ENCODE results near the gene BMPER. TPM values are rescaled to one million over a fixed set of nuclear protein-coding genes. Genes with fewer than 3 reads are reported as not detected.
A peak's percentile ranks its signal among the peaks of the same experiment; 100 is the strongest.

BMPER gene
- total RNA-seq, result under 1 TPM in 1 of 2 donors, not detected in 1; 0.31 TPM

DNA sequence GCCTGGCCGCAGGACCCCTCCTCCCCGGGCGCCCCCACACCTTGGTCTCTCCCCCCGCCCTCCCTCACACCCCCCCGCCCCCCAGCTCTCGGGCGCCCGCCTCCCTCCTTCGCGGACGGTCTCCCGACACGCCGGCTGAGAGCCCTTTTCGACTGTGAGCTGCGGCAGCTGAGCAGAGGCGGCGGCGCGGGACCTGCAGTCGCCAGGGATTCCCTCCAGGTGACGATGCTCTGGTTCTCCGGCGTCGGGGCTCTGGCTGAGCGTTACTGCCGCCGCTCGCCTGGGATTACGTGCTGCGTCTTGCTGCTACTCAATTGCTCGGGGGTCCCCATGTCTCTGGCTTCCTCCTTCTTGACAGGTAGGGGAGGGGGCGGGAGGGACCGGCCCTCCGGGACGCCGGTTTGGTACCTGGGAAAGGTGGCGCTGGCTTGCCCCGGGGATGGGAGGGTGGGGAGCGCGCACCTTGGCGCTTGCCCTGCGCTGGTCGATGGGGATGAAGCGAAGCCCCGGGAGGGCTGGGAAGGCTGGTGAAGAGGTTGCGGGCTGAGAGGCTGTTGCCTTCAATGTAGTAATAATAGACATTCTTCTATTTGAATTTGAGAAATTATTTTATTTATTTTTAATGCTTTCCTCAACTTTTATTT is at the start of gene BMPER:
BMPER (plus strand) TSS at position 151 of the 644 bp plus-strand sequence; CDS start at position 226, 75 bp downstream.
- Mint-ChIP-seq H3K27me3 (peaks cover 41 to 59% of the 10 kb centered on the region in 2 donors), H3K4me3 (peak within 1 kb of the TSS; percentile 80), H3K4me1 (ENCODE audit: low read depth in 2 of 2) (peaks cover 6% of the 10 kb centered on the region in 2 donors), H3K27ac (no peak within 1 kb of the TSS), H3K36me3 (no peaks in the 10 kb centered on the region), H3K9me3 (no peaks in the 10 kb centered on the region)
- ATAC-seq (no peak), DNase-seq (ENCODE audit: low spot score) (no peak)

DNA sequence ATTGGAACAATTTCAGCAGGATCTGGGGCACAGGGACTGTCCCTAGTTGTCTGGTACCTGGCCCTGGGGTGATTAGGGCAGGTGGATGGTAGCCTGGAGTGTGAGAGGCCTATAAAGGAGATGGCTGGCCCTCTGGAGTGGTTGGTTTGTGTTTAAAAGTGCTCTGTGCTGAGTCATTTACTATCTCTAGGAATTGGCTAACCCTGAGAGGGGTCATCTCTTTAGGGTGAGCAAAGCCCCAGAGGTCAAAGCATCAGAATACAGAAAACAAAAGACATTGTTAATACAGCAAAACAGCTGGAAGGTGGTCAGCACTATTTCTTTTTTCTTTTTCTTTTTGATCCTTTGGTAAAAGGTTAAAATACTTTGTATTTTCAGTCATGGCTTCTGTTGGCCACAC is 43.4 kb upstream of the BMPER start:
- Mint-ChIP-seq H3K9me3 (no peaks in the 10 kb centered on the region), H3K27me3 (peaks cover 10 to 12% of the 10 kb centered on the region in 2 donors), H3K4me1 (ENCODE audit: low read depth in 2 of 2) (no peaks in the 10 kb centered on the region), H3K27ac (no peak overlapping the region), H3K36me3 (no peaks in the 10 kb centered on the region), H3K4me3 (no peak overlapping the region)
- no peak for DNase-seq (ENCODE audit: low spot score)
- no peak for ATAC-seq

DNA sequence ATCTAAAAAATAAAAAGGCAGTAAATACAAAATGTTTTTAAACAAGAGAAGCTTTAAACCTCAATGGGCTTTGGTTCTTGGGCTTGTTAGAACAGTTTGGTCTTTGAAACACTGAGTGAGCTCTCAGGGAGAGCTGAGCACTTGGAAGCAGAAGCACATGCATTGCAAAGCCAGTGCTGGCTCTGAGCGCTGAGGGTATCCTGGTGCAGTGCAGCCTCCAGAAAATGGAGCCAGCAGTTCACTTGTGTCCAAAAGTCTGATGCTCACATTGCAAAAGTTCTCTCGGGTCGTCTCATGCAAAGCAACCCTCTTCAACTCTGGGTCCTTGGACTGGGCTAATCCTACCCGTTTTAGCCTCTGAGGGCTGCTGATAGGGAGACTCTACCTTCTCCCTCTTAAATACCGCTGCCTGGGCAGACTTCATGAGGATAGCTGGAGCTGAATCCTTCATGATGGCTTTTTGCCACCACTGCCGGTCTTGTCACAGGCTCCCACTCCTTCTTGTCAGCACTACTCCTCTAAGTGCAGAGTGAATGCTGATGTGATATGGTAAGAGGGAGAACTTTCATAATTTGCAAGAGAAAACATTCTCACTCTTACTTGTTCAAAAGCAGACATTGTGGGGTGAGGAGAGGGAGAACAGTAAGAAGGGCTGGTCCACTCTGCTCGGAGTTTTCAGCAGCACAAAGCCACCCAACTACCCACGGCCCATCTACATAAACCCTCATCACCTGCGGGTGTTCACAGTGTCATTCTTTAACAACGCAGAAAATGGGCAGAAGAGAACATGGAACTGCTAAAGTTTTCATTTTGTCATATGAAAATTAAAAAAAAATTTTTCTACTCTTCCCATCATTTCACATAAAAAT is 42.2 kb upstream of the BMPER start:
- no peak for ATAC-seq
- H3K27me3 Mint-ChIP-seq, result peaks cover 7 to 8% of the 10 kb centered on the region in 2 donors
- H3K4me3 Mint-ChIP-seq, result no peak overlapping the region

DNA sequence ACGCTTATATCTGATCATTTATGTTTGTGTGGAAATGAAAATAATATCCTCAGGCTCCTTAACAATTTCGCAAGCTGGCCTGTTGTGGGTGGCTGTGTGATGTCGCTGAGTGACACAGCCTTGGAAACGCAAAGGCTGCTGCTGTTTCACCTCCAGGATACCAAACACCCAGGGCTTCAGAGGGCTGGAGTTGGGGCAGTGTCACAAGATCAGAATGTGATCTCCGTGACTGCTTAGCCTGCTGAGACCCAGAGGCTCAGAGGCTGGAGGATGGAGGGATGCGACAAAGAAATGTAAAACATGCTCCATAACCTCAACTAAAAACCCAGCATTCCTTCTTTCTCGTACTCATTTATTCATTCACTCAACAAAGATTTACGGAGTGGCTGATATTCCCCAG is 37.2 kb upstream of the BMPER start:
- Mint-ChIP-seq H3K9me3 (no peaks in the 10 kb centered on the region), H3K27ac (no peak overlapping the region), H3K4me3 (no peak overlapping the region), H3K4me1 (ENCODE audit: low read depth in 2 of 2) (no peaks in the 10 kb centered on the region), H3K36me3 (no peaks in the 10 kb centered on the region), H3K27me3 (no peaks in the 10 kb centered on the region)
- ATAC-seq, result no peak
- no peak for DNase-seq (ENCODE audit: low spot score)

More for the DNA sequence above, 42.2 kb upstream of the BMPER start:
- Mint-ChIP-seq H3K27ac (no peak overlapping the region), H3K9me3 (no peaks in the 10 kb centered on the region), H3K4me1 (ENCODE audit: low read depth in 2 of 2) (no peaks in the 10 kb centered on the region), H3K36me3 (no peaks in the 10 kb centered on the region)
- DNase-seq (ENCODE audit: low spot score), result no peak

DNA sequence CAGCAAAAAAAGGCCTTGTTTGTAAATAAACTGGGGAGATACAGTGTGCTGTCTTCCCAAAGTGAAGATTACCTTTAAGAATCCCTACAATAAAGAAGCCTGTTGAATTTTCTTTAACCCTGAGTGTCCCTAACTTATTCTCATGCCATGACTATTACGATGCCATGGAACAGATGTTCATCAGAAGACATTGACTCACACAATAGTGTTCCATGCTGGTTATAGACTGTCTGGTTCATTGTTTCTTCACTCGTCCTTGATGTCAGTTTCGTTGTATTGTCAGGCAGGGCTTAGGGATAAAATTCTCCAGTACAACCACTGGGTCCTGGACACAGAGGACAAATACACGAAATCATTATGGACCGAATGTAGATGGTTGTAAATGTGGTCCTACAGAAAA is 36.2 kb upstream of the BMPER start:
- H3K27me3 Mint-ChIP-seq, result peaks cover 0 to 2% of the 10 kb centered on the region in 2 donors
- no peaks in the 10 kb centered on the region for H3K4me1 Mint-ChIP-seq (ENCODE audit: low read depth in 2 of 2)
- no peak for DNase-seq (ENCODE audit: low spot score)
- no peak overlapping the region for H3K27ac Mint-ChIP-seq
- H3K9me3 Mint-ChIP-seq, result no peaks in the 10 kb centered on the region
- H3K36me3 Mint-ChIP-seq, result no peaks in the 10 kb centered on the region
- ATAC-seq, result no peak
- H3K4me3 Mint-ChIP-seq, result no peak overlapping the region

DNA sequence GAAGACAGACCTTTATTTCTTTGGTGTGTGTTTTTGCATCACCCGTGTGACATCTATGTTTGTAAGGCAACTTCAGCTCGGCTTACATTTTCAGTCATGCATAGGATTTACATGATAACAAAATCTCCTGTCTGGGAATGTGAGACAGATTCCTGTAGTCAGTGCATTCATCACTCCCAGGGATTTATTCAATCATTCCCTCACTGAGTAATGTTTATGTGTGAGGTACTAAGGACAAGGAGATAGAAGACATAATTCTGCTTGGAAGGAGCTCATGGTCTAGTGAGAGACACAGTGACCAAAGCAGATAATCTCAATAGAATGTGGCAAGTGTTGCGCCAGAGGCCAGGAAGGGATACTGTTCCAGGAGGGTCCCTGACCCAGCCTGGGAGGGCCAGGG is 35.2 kb upstream of the BMPER start:
- H3K27ac Mint-ChIP-seq, result no peak overlapping the region
- H3K4me1 Mint-ChIP-seq (ENCODE audit: low read depth in 2 of 2), result no peaks in the 10 kb centered on the region
- no peaks in the 10 kb centered on the region for H3K9me3 Mint-ChIP-seq
- H3K36me3 Mint-ChIP-seq, result no peaks in the 10 kb centered on the region
- H3K4me3 Mint-ChIP-seq, result no peak overlapping the region
- DNase-seq (ENCODE audit: low spot score), result no peak
- peaks cover 0 to 2% of the 10 kb centered on the region in 2 donors for H3K27me3 Mint-ChIP-seq
- no peak for ATAC-seq

DNA sequence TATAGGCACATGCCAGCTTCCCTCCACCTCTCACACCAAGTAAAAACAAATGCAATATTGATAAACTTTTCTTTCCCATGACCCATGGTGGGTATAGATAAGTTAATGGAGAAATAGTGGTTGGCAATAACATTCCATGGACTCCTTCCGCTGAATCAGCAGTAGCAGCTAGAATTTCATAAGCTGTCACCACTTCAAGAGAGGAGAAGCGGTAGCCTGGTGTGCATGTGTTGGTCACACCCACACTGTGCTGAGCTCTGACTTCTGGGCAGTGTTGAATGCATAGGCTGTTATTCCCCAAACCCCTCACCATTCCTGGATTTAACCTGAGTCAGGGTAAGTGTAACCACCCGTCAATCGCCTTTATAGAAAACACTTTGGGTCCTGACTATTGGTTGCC is 32.5 kb upstream of the BMPER start:
- no peak overlapping the region for H3K27ac Mint-ChIP-seq
- ATAC-seq (no peak), DNase-seq (ENCODE audit: low spot score) (no peak)
- peaks cover 2 to 8% of the 10 kb centered on the region in 2 donors for H3K27me3 Mint-ChIP-seq
- no peak overlapping the region for H3K4me3 Mint-ChIP-seq
- no peaks in the 10 kb centered on the region for H3K36me3 Mint-ChIP-seq
- no peaks in the 10 kb centered on the region for H3K4me1 Mint-ChIP-seq (ENCODE audit: low read depth in 2 of 2)
- no peaks in the 10 kb centered on the region for H3K9me3 Mint-ChIP-seq

DNA sequence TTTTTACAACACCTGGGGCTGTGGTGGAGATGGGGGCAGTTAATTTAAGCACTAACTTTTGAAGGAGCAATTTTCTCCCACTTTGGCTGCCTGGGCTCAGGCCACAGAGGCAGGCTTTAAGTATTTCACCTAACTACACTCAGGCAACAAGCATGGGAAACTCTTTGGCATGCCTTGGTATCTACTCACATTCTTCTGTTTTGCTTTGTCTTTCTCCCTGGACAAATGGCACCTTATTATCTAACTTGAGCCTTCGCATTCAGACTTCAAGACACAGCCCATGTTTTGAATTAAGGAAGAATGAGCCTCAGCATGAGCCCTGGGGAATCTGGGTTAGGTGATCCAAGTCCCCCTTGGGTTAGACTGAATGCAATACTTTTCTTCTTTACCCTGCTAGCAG is 31.8 kb upstream of the BMPER start:
- no peak overlapping the region for H3K4me3 Mint-ChIP-seq
- no peak overlapping the region for H3K27ac Mint-ChIP-seq
- no peaks in the 10 kb centered on the region for H3K4me1 Mint-ChIP-seq (ENCODE audit: low read depth in 2 of 2)
- H3K36me3 Mint-ChIP-seq, result no peaks in the 10 kb centered on the region
- DNase-seq (ENCODE audit: low spot score), result no peak
- peaks cover 2 to 8% of the 10 kb centered on the region in 2 donors for H3K27me3 Mint-ChIP-seq
- no peak for ATAC-seq
- no peaks in the 10 kb centered on the region for H3K9me3 Mint-ChIP-seq

DNA sequence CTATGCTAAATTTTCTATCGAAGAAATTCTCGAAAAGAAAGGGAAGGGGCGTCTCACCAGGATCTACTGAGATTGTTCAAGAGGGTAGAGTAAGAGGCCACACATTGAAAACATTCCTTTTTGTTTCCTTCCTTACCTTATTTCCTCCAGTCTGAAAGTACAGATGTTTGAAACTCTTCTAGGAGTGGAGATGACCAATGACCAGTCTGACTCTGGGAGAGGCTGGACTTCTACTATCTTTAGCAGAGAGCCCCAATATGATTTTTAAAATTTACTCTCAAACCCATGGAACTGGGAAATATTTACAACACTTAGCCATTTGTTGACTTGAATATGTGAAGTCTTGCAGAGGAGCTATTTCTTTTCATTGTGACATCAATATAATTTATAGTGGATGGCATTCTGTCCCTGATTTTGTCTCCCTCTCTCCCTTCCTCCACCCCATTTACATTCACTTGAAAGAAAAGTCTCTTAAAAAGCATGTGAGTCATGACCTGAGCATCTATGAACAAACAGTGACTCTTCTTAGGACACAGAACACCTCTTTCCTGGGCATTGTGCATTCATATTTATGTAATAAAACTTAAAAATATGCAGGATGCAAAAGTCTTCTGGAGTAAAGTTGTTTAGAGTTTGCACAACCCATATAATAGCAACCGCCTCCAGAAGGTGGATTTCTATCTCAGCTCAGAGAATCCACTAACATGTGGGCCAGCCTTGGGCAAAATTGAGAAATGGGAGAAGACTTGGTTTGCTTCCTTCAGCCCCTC is 31.2 kb upstream of the BMPER start:
- Mint-ChIP-seq H3K36me3 (no peaks in the 10 kb centered on the region), H3K27me3 (peaks cover 2 to 8% of the 10 kb centered on the region in 2 donors), H3K4me1 (ENCODE audit: low read depth in 2 of 2) (no peaks in the 10 kb centered on the region), H3K4me3 (no peak overlapping the region), H3K27ac (no peak overlapping the region), H3K9me3 (no peaks in the 10 kb centered on the region)
- DNase-seq (ENCODE audit: low spot score) (no peak), ATAC-seq (no peak)

DNA sequence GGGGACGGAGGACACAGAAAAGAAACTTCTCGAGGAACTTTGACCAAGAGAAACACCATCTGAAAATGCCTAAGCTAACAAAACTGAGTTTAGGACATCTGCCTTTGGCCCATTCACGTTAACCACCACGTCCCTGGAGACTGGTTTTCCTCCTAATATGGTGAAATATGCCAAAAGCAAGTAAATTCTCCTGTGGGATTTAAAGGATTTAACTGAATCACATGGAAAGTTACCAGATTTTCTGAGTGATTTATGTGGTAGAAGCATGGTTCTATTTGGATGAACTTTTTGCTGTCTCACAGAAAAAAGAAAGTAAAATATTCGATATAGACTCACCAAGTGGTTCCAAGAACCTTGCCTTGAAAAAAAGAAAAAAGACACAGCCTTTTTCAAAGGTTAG is 30.4 kb upstream of the BMPER start:
- H3K9me3 Mint-ChIP-seq, result no peaks in the 10 kb centered on the region

DNA sequence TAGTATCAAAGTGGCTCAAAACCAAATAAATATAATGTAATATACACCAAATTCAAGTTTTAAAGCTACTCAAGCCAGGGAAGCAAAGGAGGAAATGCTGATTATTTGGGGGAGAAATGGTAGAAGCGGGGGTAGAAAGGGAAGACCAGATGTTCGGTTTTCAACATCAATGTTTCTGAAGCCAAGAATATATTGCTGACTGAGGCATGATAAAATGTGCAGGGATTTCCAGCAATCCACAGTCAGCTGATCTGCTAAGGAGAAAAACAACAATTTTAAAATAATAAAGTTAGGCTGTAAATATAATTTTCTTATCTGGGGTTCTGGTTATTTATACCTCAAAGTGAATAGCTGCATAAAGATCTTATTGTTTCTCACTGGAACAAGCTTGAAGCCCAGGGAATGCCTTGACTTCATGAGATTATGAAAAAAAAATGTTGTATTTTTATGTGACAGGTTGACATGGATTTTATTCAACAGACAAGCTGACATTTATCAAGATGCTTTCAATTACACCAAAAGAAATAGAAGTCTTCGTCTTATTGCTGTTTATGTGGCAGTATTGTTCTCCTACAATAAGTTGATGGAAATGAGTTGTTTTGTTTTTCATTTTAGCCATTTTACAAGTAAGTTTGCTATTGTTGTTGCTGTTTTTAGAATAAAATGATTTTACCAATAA is 28.6 kb upstream of the BMPER start:
- Mint-ChIP-seq H3K27me3 (peaks cover 7 to 20% of the 10 kb centered on the region in 2 donors), H3K4me3 (no peak overlapping the region), H3K36me3 (no peaks in the 10 kb centered on the region), H3K4me1 (ENCODE audit: low read depth in 2 of 2) (no peaks in the 10 kb centered on the region), H3K9me3 (no peaks in the 10 kb centered on the region), H3K27ac (no peak overlapping the region)
- DNase-seq (ENCODE audit: low spot score) (no peak), ATAC-seq (no peak)

More for the DNA sequence above, 30.4 kb upstream of the BMPER start:
- DNase-seq (ENCODE audit: low spot score) (no peak), ATAC-seq (no peak)
- Mint-ChIP-seq H3K4me3 (no peak overlapping the region), H3K27me3 (peaks cover 5 to 8% of the 10 kb centered on the region in 2 donors), H3K36me3 (no peaks in the 10 kb centered on the region), H3K4me1 (ENCODE audit: low read depth in 2 of 2) (no peaks in the 10 kb centered on the region), H3K27ac (no peak overlapping the region)

DNA sequence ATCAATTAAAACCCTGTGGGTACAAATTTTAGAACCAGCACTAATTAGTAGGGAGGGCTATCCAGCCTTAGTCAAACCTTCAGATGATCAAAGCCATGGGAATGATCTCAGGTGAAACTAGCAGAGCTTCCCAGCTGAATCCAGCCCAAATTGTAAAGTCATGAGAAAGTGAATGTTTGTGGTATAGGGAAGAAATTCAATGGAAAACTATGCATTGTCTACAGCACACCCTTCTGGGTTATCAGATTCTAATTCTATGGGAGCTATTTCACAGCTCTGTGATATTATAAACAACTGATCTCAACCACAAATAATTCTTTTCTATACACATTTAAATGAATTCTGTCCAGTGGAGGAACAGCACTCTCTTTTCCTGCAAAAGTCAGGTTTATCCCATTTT is 24.6 kb upstream of the BMPER start:
- H3K27ac Mint-ChIP-seq, result no peak overlapping the region
- H3K4me1 Mint-ChIP-seq (ENCODE audit: low read depth in 2 of 2), result peaks cover 3 to 5% of the 10 kb centered on the region in 2 donors
- H3K27me3 Mint-ChIP-seq, result peaks cover 10 to 31% of the 10 kb centered on the region in 2 donors
- no peaks in the 10 kb centered on the region for H3K9me3 Mint-ChIP-seq
- no peak overlapping the region for H3K4me3 Mint-ChIP-seq
- DNase-seq (ENCODE audit: low spot score) (no peak), ATAC-seq (no peak)
- H3K36me3 Mint-ChIP-seq, result no peaks in the 10 kb centered on the region

DNA sequence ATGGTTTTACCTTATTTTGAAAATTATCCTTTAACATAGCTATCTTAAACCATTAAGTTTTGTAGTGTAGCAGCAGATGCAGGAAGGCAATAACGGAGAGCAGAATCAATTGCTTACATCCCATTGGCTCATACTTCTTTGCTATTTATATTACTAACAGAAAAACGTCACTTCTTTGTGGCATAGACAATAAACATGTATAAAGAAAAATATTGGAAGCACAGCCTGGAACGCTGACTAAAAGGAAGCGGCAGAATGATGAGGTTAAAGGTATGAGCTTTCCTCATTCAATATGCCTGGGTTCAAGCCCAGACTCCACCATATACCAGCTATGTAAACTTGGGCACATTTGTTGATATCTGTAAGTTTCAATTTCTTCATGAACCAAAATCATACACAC is 24.0 kb upstream of the BMPER start:
- no peak overlapping the region for H3K4me3 Mint-ChIP-seq
- ATAC-seq, result no peak

More for the DNA sequence above, 24.0 kb upstream of the BMPER start:
- Mint-ChIP-seq H3K27ac (no peak overlapping the region), H3K9me3 (no peaks in the 10 kb centered on the region), H3K36me3 (no peaks in the 10 kb centered on the region), H3K4me1 (ENCODE audit: low read depth in 2 of 2) (peaks cover 3 to 5% of the 10 kb centered on the region in 2 donors), H3K27me3 (peaks cover 10 to 29% of the 10 kb centered on the region in 2 donors)
- no peak for DNase-seq (ENCODE audit: low spot score)

All from natural killer cell treated with Interleukin-12 subunit alpha and Interleukin-12 subunit beta and Interleukin-15 and Interleukin-18, amount 100 ng/mL, for 72 hours (primary cell).